Hepatocyte (in vitro differentiated cells): ENCODE results near the gene RNF149. TPM values are rescaled to one million over a fixed set of nuclear protein-coding genes. Genes with fewer than 3 reads are reported as not detected.

Experiments
- DNase-seq: peaks from one replicate; pipeline ENCODE4 v3.0.0-alpha.2; 2016; ENCODE audit warnings: low spot score
- H2AFZ ChIP-seq: fragments of 200-600 bp; sonication (generic); 2 replicates; pipeline ENCODE4 v1.6.0; 2016; ENCODE audit warnings: antibody characterized with exemption, mild to moderate bottlenecking
- H3K27ac ChIP-seq: fragments of 200-600 bp; sonication (generic); 2 replicates; pipeline ENCODE4 v1.5.1; 2016; ENCODE audit warnings: mild to moderate bottlenecking
- H3K27me3 ChIP-seq: fragments of 200-600 bp; sonication (generic); 2 replicates; pipeline ENCODE4 v1.6.1; 2016
- H3K36me3 ChIP-seq: fragments of 200-600 bp; sonication (generic); replicated peaks from 2 replicates; pipeline ENCODE4 v1.5.1; 2016; ENCODE audit warnings: low read depth; ENCODE audit not compliant: insufficient read depth
- H3K4me1 ChIP-seq: fragments of 200-600 bp; sonication (generic); 2 replicates; pipeline ENCODE4 v1.5.1; 2016; ENCODE audit warnings: mild to moderate bottlenecking, moderate library complexity; ENCODE audit not compliant: insufficient read depth
- H3K4me2 ChIP-seq: fragments of 200-600 bp; sonication (generic); 2 replicates; pipeline ENCODE4 v1.6.0; 2016
- H3K4me3 ChIP-seq: fragments of 200-600 bp; sonication (generic); 2 replicates; pipeline ENCODE4 v1.5.1; 2016; ENCODE audit warnings: mild to moderate bottlenecking
- H3K79me2 ChIP-seq: fragments of 200-600 bp; sonication (generic); 2 replicates; pipeline ENCODE4 v1.6.0; 2017; ENCODE audit warnings: mild to moderate bottlenecking
- H3K9me2 ChIP-seq: fragments of 200-600 bp; sonication (generic); replicated peaks from 2 replicates; pipeline ENCODE4 v1.6.0; 2017; ENCODE audit warnings: mild to moderate bottlenecking; ENCODE audit not compliant: insufficient read depth
- H3K9me3 ChIP-seq: fragments of 200-600 bp; sonication (generic); 2 replicates; pipeline ENCODE4 v1.5.1; 2016; ENCODE audit warnings: low read depth, mild to moderate bottlenecking
- H4K20me1 ChIP-seq: fragments of 200-600 bp; sonication (generic); 2 replicates; pipeline ENCODE4 v1.6.0; 2016; ENCODE audit warnings: mild to moderate bottlenecking; ENCODE audit not compliant: insufficient read depth, poor library complexity, severe bottlenecking
- CTCF ChIP-seq: fragments of 200-600 bp; sonication (generic); IDR thresholded peaks from 2 replicates; pipeline ENCODE4 v1.5.1; 2016; ENCODE audit warnings: antibody characterized with exemption, mild to moderate bottlenecking; ENCODE audit not compliant: poor library complexity
- EZH2 ChIP-seq: fragments of 200-600 bp; sonication (generic); IDR thresholded peaks from 2 replicates; pipeline ENCODE4 v1.6.1; 2016; ENCODE audit warnings: antibody characterized with exemption, mild to moderate bottlenecking, borderline replicate concordance
- EZH2phosphoT487 ChIP-seq: fragments of 200-600 bp; sonication (generic); IDR thresholded peaks from one replicate; pipeline ENCODE4 v1.6.1; 2018; ENCODE audit warnings: antibody characterized with exemption, mild to moderate bottlenecking, low read depth, moderate library complexity; ENCODE audit not compliant: unreplicated experiment, severe bottlenecking
- WGBS: methylation state at CpG from one replicate; pipeline ENCODE4 v1.1.6; 2016; ENCODE audit warnings: low lambda C conversion rate; ENCODE audit errors: missing lambda C conversion rate; 5-methylcytosine and 5-hydroxymethylcytosine counted together
- polyA plus RNA-seq: library from polyadenylated mRNA; unstranded; fragments of >200 nt; fragmentation: Nextera tagmentation; extraction: Ambion mirVana; gene quantifications from 2 replicates; pipeline ENCODE4 v1.2.1, GENCODE V29; 2016
- total RNA-seq: library from RNA; depleted of rRNA; stranded (reverse); fragments of >200 nt; gene quantifications from 2 replicates; pipeline ENCODE4 v1.2.3, GENCODE V29; 2014

RNF149 gene
- total and polyA plus RNA-seq, 2 experiments from 2014 or later, result 60.7 to 64.6 TPM

- no peak for DNase-seq
- H3K79me2 ChIP-seq, result no peaks in the 10 kb centered on the region
- H3K9me3 ChIP-seq, result no peaks in the 10 kb centered on the region
- no peaks in the 10 kb centered on the region for H3K27me3 ChIP-seq
- H3K36me3 ChIP-seq, result no peaks in the 10 kb centered on the region
- TF ChIP-seq EZH2, result no peak
- no peak for TF ChIP-seq CTCF
- no peak for TF ChIP-seq EZH2phosphoT487
- H3K4me1 ChIP-seq, result peaks cover 7% of the 10 kb centered on the region
- no peaks in the 10 kb centered on the region for H3K9me2 ChIP-seq
- no peak overlapping the region for H2AFZ ChIP-seq
- H3K4me2 ChIP-seq, result no peak overlapping the region
- H3K27ac ChIP-seq, result no peak overlapping the region
- H3K4me3 ChIP-seq, result no peak overlapping the region
- 98% methylated on average over 7 of the region's 7 CpGs for WGBS
- no peaks in the 10 kb centered on the region for H4K20me1 ChIP-seq
Measured at GRCh38 chr2:101341421-101341820, 32.9 kb upstream of the RNF149 start.

- H3K9me3 ChIP-seq, result no peaks in the 10 kb centered on the region
- no peak overlapping the region for H3K4me3 ChIP-seq
- H3K27me3 ChIP-seq, result no peaks in the 10 kb centered on the region
- no peak overlapping the region for H2AFZ ChIP-seq
- WGBS, result 94% methylated on average over 1 of the region's 1 CpG
- no peaks in the 10 kb centered on the region for H4K20me1 ChIP-seq
- no peaks in the 10 kb centered on the region for H3K79me2 ChIP-seq
- no peak for DNase-seq
- H3K4me2 ChIP-seq, result no peak overlapping the region
- no peak overlapping the region for H3K27ac ChIP-seq
- H3K36me3 ChIP-seq, result no peaks in the 10 kb centered on the region
- TF ChIP-seq EZH2phosphoT487 (no peak), EZH2 (no peak), CTCF (no peak)
- H3K4me1 ChIP-seq, result peaks cover 7% of the 10 kb centered on the region
- H3K9me2 ChIP-seq, result no peaks in the 10 kb centered on the region
Measured at GRCh38 chr2:101340141-101340551, 31.6 kb upstream of the RNF149 start.

- H3K4me1 ChIP-seq, result peaks cover 7% of the 10 kb centered on the region
- H3K4me2 ChIP-seq, result no peak overlapping the region
- no peaks in the 10 kb centered on the region for H3K79me2 ChIP-seq
- H3K36me3 ChIP-seq, result no peaks in the 10 kb centered on the region
- no peak overlapping the region for H3K4me3 ChIP-seq
- H2AFZ ChIP-seq, result no peak overlapping the region
- H3K27ac ChIP-seq, result no peak overlapping the region
- DNase-seq, result no peak
- 41% methylated on average over 4 of the region's 4 CpGs for WGBS
- H4K20me1 ChIP-seq, result no peaks in the 10 kb centered on the region
- no peaks in the 10 kb centered on the region for H3K27me3 ChIP-seq
- no peaks in the 10 kb centered on the region for H3K9me3 ChIP-seq
- no peaks in the 10 kb centered on the region for H3K9me2 ChIP-seq
- TF ChIP-seq CTCF, result no peak
Measured at GRCh38 chr2:101339266-101339880, 30.9 kb upstream of the RNF149 start.

GRCh38 chr2:101337877-101338276 is 29.4 kb upstream of the RNF149 start:
- Histone ChIP-seq H3K27me3 (no peaks in the 10 kb centered on the region), H3K4me3 (no peak overlapping the region), H2AFZ (no peak overlapping the region), H3K36me3 (no peaks in the 10 kb centered on the region), H4K20me1 (no peaks in the 10 kb centered on the region), H3K4me2 (no peak overlapping the region), H3K79me2 (no peaks in the 10 kb centered on the region), H3K9me3 (no peaks in the 10 kb centered on the region), H3K4me1 (peaks cover 7% of the 10 kb centered on the region), H3K9me2 (no peaks in the 10 kb centered on the region), H3K27ac (no peak overlapping the region)
- no peak for TF ChIP-seq CTCF
- TF ChIP-seq EZH2phosphoT487, result no peak
- no peak for TF ChIP-seq EZH2
- 28% methylated on average over 2 of the region's 2 CpGs for WGBS
- DNase-seq, result no peak
